HEK293 (cell line): ENCODE measurements around the gene CCDC3.

ENCODE experiments used
- CTCF ChIA-PET: fragments of 350-600 bp; formaldehyde crosslinking; extraction: SDS; loops from one replicate; lab custom pipeline; 2021; ENCODE audit warnings: antibody characterized with exemption; lab: Yijun Ruan, JAX
- POLR2A ChIA-PET: fragments of 300-600 bp; formaldehyde crosslinking; extraction: SDS; loops from one replicate; lab custom pipeline; 2020; ENCODE audit warnings: antibody characterized with exemption, inconsistent platforms; lab: Yijun Ruan, JAX
- H3K27ac ChIP-seq: fragments of 200-500 bp; sonication (Bioruptor generic); 2 replicates; pipeline ENCODE4 v1.5.1; 2014; ENCODE audit warnings: low read depth, low read length, control low read depth, inconsistent platforms; ENCODE audit errors: extremely low read depth
- H3K36me3 ChIP-seq, 2 experiments: fragments of 200-500 bp in 1 of 2; sonication (Bioruptor generic) in 1 of 2; 1 replicate in 1 of 2; 2 replicates in 1 of 2; pipeline ENCODE4 v1.5.1; 2014 to 2017; ENCODE audit warnings: inconsistent platforms in 2 of 2, low read length in 2 of 2; ENCODE audit not compliant: control insufficient read depth in 2 of 2, insufficient read depth in 1 of 2
- H3K4me1 ChIP-seq: fragments of 200-500 bp; sonication (Bioruptor generic); 2 replicates; pipeline ENCODE4 v1.5.1; 2014; ENCODE audit warnings: mild to moderate bottlenecking, low read length, inconsistent platforms; ENCODE audit not compliant: control insufficient read depth, insufficient read depth
- H3K4me3 ChIP-seq: 2 replicates; pipeline ENCODE4 v1.5.1; 2011; ENCODE audit warnings: low read depth, mild to moderate bottlenecking, control low read depth, low read length, moderate library complexity
- H3K9me3 ChIP-seq: fragments of 200-500 bp; sonication (Bioruptor generic); 2 replicates; pipeline ENCODE4 v1.5.1; 2014; ENCODE audit warnings: low read depth, low read length, inconsistent platforms; ENCODE audit not compliant: control insufficient read depth, insufficient read depth
- KLF1 ChIP-seq: fragments of 450-650 bp; formaldehyde crosslinking; IDR thresholded peaks from 2 replicates; pipeline ENCODE4 v1.5.1; 2016; ENCODE audit warnings: missing biosample characterization, missing genetic modification characterization
- KLF7 ChIP-seq: fragments of 450-650 bp; formaldehyde crosslinking; IDR thresholded peaks from 2 replicates; pipeline ENCODE4 v1.5.1; 2016; ENCODE audit warnings: missing biosample characterization, missing genetic modification characterization, borderline replicate concordance
- MEIS1 ChIP-seq: sonication (generic); formaldehyde crosslinking; IDR thresholded peaks from 2 replicates; pipeline ENCODE4 v1.8.1; 2022; ENCODE audit warnings: missing genetic modification reagents, mild to moderate bottlenecking, borderline replicate concordance
- OVOL3 ChIP-seq: fragments of 450-650 bp; formaldehyde crosslinking; IDR thresholded peaks from 2 replicates; pipeline ENCODE4 v1.5.1; 2016; ENCODE audit warnings: missing biosample characterization, missing genetic modification characterization
- TCF7L2 ChIP-seq: IDR thresholded peaks from 2 replicates; pipeline ENCODE4 v1.6.1; 2011; ENCODE audit warnings: low read depth, mild to moderate bottlenecking, inconsistent platforms, low read length, moderate library complexity, borderline replicate concordance
- YY1 ChIP-seq: fragments of 450-650 bp; formaldehyde crosslinking; IDR thresholded peaks from 2 replicates; pipeline ENCODE4 v1.5.1; 2018; ENCODE audit warnings: missing biosample characterization, missing genetic modification characterization
- ZIC2 ChIP-seq: fragments of 450-650 bp; formaldehyde crosslinking; IDR thresholded peaks from 2 replicates; pipeline ENCODE4 v1.5.1; 2016; ENCODE audit warnings: missing biosample characterization, missing genetic modification characterization
- ZNF16 ChIP-seq: fragments of 450-650 bp; formaldehyde crosslinking; IDR thresholded peaks from 2 replicates; pipeline ENCODE4 v1.5.1; 2016; ENCODE audit warnings: low read depth, missing biosample characterization, missing genetic modification characterization
- ZNF394 ChIP-seq: fragments of 450-650 bp; formaldehyde crosslinking; IDR thresholded peaks from 2 replicates; pipeline ENCODE4 v1.5.1; 2016; ENCODE audit warnings: missing biosample characterization, missing genetic modification characterization, mild to moderate bottlenecking, moderate library complexity, borderline replicate concordance
- ZNF433 ChIP-seq: fragments of 450-650 bp; formaldehyde crosslinking; IDR thresholded peaks from 2 replicates; pipeline ENCODE4 v1.5.1; 2016; ENCODE audit warnings: missing biosample characterization, missing genetic modification characterization, low read depth
- ZNF501 ChIP-seq: fragments of 450-650 bp; formaldehyde crosslinking; IDR thresholded peaks from 2 replicates; pipeline ENCODE4 v1.5.1; 2016; ENCODE audit warnings: missing biosample characterization, missing genetic modification characterization
- ZNF664 ChIP-seq: fragments of 450-650 bp; formaldehyde crosslinking; IDR thresholded peaks from 2 replicates; pipeline ENCODE4 v1.5.1; 2016; ENCODE audit warnings: missing biosample characterization, missing genetic modification characterization
- TF ChIP-seq, protein P1 (sequence below): fragments of 450-650 bp; formaldehyde crosslinking; IDR thresholded peaks from 2 replicates; pipeline ENCODE4 v1.5.1; 2016; ENCODE audit warnings: missing biosample characterization, missing genetic modification characterization
- TF ChIP-seq, protein P2 (sequence below): fragments of 450-650 bp; formaldehyde crosslinking; IDR thresholded peaks from 2 replicates; pipeline ENCODE4 v1.5.1; 2016; ENCODE audit warnings: missing biosample characterization, missing genetic modification characterization
- TF ChIP-seq, protein P3 (sequence below): fragments of 450-650 bp; formaldehyde crosslinking; IDR thresholded peaks from 2 replicates; pipeline ENCODE4 v1.5.1; 2016; ENCODE audit warnings: missing biosample characterization, missing genetic modification characterization

CCDC3 gene

DNA sequence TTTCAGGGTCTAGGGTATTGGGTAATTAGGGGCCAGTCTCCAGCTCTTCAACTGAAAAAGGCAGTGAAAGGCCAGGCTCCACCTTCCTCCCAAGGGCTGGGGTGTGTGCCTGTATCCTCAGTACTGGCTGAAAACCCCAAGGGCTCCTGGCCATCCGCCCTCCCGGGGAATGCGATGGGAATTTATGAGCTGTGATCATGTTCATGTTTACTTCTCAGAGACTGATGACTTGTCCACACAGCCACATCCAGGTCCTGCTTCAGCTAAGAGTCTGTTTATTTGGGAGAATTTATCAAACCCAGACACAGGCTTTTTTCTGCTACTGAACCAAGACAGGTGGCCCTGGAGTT, 91.7 kb downstream of the CCDC3 start:
- Histone ChIP-seq H3K27ac (no peak overlapping the region), H3K9me3 (no peaks in the 10 kb centered on the region), H3K4me1 (no peaks in the 10 kb centered on the region), H3K4me3 (no peak overlapping the region), H3K36me3 (no peaks in the 10 kb centered on the region)
- TF ChIP-seq KLF1 (tag by site-specific recombination): peak; percentile 91
- TF ChIP-seq OVOL3: no peak
- ChIA-PET POLR2A (no interaction called here), CTCF (interaction anchor here (1.1 kb wide), 1 partner anchor 198 kb away, joined by 4 read pairs; no protein-coding TSS in a partner anchor)

DNA sequence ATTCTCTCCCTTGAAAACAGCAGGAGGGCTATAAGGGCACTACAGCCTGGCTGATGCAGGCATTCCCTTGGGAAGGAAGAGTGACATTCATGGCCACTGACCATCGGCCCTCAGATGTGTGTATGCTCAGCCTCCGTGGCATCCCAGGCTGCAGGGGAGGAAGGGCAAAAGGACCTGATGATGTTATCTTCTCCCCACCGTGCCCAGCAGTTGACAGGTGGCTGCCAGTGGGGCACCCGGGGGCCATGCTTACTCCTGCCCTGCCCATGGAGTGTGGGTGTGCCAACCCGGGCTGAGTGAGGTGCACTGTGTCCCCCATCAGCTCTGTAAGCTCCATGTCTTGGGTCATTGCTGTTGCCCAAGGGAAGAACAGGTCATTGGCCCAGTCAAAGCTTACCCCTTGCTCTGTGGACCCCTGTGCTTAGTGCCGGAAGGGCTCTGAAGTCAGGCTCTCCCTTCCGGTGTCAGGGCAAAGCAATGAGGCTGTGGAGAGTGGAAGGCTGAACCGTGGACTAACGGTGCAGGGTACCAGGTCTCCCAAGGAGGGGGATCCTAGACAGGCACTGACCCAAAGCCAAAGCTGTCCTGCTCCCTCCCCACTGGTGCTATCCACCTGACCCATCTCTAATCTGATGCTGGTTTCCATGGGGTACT, 92.2 kb downstream of the CCDC3 start:
- Histone ChIP-seq H3K4me1 (no peaks in the 10 kb centered on the region), H3K36me3 (no peaks in the 10 kb centered on the region), H3K9me3 (no peaks in the 10 kb centered on the region), H3K4me3 (no peak overlapping the region), H3K27ac (no peak overlapping the region)
- POLR2A ChIA-PET: no interaction called here
- CTCF ChIA-PET: interaction anchor here (1.1 kb wide), 1 partner anchor 198 kb away, joined by 4 read pairs; no protein-coding TSS in a partner anchor
- TF ChIP-seq ZNF664 (no peak), YY1 (tag by site-specific recombination) (no peak), ZIC2 (tag by site-specific recombination) (peak; percentile 48), ZNF16 (tag by site-specific recombination) (no peak), MEIS1 (CRISPR knock-in tag) (no peak)
- TF ChIP-seq, all 188 proteins: peak for 1

DNA sequence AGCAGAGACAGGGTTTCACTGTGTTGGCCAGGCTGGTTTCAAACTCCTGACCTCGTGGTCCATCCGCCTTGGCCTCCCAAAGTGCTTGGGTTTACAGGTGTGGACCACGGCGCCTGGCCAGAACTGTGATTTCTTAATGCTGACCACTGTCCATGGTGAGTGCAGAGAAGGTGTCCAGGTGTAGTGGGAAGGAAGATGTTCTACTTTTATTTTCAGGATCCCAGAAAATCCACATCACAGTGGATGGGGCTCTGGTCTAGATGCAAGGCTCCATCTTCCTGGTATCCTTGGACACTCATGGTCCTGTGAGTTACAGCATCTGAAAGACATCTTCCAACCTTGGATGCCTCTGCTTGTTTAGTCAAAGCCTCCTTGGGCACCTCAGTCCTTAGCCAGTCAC, 92.7 kb downstream of the CCDC3 start:
- TF ChIP-seq TCF7L2: no peak
- TF ChIP-seq, protein P1, sequence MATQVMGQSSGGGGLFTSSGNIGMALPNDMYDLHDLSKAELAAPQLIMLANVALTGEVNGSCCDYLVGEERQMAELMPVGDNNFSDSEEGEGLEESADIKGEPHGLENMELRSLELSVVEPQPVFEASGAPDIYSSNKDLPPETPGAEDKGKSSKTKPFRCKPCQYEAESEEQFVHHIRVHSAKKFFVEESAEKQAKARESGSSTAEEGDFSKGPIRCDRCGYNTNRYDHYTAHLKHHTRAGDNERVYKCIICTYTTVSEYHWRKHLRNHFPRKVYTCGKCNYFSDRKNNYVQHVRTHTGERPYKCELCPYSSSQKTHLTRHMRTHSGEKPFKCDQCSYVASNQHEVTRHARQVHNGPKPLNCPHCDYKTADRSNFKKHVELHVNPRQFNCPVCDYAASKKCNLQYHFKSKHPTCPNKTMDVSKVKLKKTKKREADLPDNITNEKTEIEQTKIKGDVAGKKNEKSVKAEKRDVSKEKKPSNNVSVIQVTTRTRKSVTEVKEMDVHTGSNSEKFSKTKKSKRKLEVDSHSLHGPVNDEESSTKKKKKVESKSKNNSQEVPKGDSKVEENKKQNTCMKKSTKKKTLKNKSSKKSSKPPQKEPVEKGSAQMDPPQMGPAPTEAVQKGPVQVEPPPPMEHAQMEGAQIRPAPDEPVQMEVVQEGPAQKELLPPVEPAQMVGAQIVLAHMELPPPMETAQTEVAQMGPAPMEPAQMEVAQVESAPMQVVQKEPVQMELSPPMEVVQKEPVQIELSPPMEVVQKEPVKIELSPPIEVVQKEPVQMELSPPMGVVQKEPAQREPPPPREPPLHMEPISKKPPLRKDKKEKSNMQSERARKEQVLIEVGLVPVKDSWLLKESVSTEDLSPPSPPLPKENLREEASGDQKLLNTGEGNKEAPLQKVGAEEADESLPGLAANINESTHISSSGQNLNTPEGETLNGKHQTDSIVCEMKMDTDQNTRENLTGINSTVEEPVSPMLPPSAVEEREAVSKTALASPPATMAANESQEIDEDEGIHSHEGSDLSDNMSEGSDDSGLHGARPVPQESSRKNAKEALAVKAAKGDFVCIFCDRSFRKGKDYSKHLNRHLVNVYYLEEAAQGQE (tag by site-specific recombination): peak; percentile 34; the same call in 1 of the 2 replicates
- Histone ChIP-seq H3K4me1 (no peaks in the 10 kb centered on the region), H3K27ac (no peak overlapping the region), H3K4me3 (no peak overlapping the region), H3K9me3 (no peaks in the 10 kb centered on the region), H3K36me3 (no peaks in the 10 kb centered on the region)
- ChIA-PET POLR2A (no interaction called here), CTCF (no interaction called here)

DNA sequence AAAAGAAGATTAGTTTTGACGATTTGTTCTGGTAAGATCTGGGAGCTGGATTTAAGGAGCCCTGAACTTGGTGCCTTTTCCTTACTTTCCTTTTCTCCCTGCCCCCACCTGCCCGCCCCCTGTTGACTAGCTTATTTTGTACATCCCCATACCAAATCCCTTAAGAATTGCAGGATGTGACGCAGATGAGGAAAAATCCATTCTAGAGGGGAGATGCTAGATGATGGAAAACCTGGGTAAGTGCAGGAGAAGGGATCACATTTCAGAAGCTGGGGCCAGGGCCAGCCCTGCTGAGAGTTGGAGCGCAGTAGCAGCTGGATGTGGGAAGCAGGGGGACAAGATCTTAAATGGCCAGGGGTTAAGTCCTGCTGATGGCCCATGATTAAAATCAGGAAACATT, 93.9 kb downstream of the CCDC3 start:
- no peak overlapping the region for H3K4me3 ChIP-seq
- H3K4me1 ChIP-seq: no peaks in the 10 kb centered on the region
- TF ChIP-seq ZNF501: no peak
- TF ChIP-seq, protein P2, sequence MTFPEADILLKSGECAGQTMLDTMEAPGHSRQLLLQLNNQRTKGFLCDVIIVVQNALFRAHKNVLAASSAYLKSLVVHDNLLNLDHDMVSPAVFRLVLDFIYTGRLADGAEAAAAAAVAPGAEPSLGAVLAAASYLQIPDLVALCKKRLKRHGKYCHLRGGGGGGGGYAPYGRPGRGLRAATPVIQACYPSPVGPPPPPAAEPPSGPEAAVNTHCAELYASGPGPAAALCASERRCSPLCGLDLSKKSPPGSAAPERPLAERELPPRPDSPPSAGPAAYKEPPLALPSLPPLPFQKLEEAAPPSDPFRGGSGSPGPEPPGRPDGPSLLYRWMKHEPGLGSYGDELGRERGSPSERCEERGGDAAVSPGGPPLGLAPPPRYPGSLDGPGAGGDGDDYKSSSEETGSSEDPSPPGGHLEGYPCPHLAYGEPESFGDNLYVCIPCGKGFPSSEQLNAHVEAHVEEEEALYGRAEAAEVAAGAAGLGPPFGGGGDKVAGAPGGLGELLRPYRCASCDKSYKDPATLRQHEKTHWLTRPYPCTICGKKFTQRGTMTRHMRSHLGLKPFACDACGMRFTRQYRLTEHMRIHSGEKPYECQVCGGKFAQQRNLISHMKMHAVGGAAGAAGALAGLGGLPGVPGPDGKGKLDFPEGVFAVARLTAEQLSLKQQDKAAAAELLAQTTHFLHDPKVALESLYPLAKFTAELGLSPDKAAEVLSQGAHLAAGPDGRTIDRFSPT (tag by site-specific recombination): no peak
- TF ChIP-seq, protein P3, sequence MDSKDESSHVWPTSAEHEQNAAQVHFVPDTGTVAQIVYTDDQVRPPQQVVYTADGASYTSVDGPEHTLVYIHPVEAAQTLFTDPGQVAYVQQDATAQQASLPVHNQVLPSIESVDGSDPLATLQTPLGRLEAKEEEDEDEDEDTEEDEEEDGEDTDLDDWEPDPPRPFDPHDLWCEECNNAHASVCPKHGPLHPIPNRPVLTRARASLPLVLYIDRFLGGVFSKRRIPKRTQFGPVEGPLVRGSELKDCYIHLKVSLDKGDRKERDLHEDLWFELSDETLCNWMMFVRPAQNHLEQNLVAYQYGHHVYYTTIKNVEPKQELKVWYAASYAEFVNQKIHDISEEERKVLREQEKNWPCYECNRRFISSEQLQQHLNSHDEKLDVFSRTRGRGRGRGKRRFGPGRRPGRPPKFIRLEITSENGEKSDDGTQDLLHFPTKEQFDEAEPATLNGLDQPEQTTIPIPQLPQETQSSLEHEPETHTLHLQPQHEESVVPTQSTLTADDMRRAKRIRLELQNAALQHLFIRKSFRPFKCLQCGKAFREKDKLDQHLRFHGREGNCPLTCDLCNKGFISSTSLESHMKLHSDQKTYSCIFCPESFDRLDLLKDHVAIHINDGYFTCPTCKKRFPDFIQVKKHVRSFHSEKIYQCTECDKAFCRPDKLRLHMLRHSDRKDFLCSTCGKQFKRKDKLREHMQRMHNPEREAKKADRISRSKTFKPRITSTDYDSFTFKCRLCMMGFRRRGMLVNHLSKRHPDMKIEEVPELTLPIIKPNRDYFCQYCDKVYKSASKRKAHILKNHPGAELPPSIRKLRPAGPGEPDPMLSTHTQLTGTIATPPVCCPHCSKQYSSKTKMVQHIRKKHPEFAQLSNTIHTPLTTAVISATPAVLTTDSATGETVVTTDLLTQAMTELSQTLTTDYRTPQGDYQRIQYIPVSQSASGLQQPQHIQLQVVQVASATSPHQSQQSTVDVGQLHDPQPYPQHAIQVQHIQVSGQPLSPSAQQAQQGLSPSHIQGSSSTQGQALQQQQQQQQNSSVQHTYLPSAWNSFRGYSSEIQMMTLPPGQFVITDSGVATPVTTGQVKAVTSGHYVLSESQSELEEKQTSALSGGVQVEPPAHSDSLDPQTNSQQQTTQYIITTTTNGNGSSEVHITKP (tag by site-specific recombination): peak; percentile 54
- TF ChIP-seq ZNF394: no peak
- TF ChIP-seq KLF7 (tag by site-specific recombination): no peak
- no peak for TF ChIP-seq ZNF433 (tag by site-specific recombination)
- H3K9me3 ChIP-seq: no peaks in the 10 kb centered on the region
- ChIA-PET POLR2A (interaction anchor here (0.5 to 0.9 kb wide), 3 partner anchors 36 to 712 kb away, joined by 3 to 4 read pairs (median 4); partner anchors contain the start of genes CDC123 and NUDT5), CTCF (interaction anchor here (0.6 kb wide), 1 partner anchor 693 kb away, joined by 4 read pairs; no protein-coding TSS in a partner anchor)
- H3K36me3 ChIP-seq: no peaks in the 10 kb centered on the region
- no peak overlapping the region for H3K27ac ChIP-seq
